ENCODE measurements around the gene ERBB3.

GRCh38 chr12:56115329-56115728, 35.4 kb downstream of the ERBB3 start:
- TF ChIP-seq, protein P1, sequence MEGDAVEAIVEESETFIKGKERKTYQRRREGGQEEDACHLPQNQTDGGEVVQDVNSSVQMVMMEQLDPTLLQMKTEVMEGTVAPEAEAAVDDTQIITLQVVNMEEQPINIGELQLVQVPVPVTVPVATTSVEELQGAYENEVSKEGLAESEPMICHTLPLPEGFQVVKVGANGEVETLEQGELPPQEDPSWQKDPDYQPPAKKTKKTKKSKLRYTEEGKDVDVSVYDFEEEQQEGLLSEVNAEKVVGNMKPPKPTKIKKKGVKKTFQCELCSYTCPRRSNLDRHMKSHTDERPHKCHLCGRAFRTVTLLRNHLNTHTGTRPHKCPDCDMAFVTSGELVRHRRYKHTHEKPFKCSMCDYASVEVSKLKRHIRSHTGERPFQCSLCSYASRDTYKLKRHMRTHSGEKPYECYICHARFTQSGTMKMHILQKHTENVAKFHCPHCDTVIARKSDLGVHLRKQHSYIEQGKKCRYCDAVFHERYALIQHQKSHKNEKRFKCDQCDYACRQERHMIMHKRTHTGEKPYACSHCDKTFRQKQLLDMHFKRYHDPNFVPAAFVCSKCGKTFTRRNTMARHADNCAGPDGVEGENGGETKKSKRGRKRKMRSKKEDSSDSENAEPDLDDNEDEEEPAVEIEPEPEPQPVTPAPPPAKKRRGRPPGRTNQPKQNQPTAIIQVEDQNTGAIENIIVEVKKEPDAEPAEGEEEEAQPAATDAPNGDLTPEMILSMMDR (IDR thresholded peaks at IDR 0.05; ENCODE audit: low read depth, low read length, poor library complexity, severe bottlenecking) = no peak
- no peak for TF ChIP-seq EZH2phosphoT487 (IDR thresholded peaks at IDR 0.05; ENCODE audit: borderline replicate concordance, low read length)

Data from DOHH2 (cell line).